Astrocyte (in vitro differentiated cells and primary cell): Measurements from ENCODE around the gene GMNC. TPM values are rescaled to one million over a fixed set of nuclear protein-coding genes. Genes with fewer than 3 reads are reported as not detected.

ENCODE experiments used
- DNase-seq: peaks from one replicate; pipeline ENCODE4 v3.0.0-alpha.2; 2010; ENCODE audit warnings: low read depth
- FAIRE-seq: peaks from 2 replicates; lab custom pipeline; 2011; peaks lifted over from hg19 to GRCh38; lab: Jason Lieb, UNC
- H2AFZ ChIP-seq: 2 replicates; pipeline ENCODE4 v1.6.0; 2012; ENCODE audit warnings: low read depth, low read length, inconsistent platforms
- H3K27ac ChIP-seq: 2 replicates; pipeline ENCODE4 v1.5.1; 2011; ENCODE audit warnings: low read depth, low read length, inconsistent platforms
- H3K27me3 ChIP-seq: 2 replicates; pipeline ENCODE4 v1.6.0; 2011; ENCODE audit warnings: low read length, inconsistent platforms; ENCODE audit not compliant: insufficient read depth
- H3K36me3 ChIP-seq: 2 replicates; pipeline ENCODE4 v1.5.1; 2011; ENCODE audit warnings: low read length, inconsistent platforms; ENCODE audit not compliant: insufficient read depth
- H3K4me1 ChIP-seq: 2 replicates; pipeline ENCODE4 v1.5.1; 2011; ENCODE audit warnings: low read length, inconsistent platforms; ENCODE audit not compliant: insufficient read depth
- H3K4me2 ChIP-seq: 2 replicates; pipeline ENCODE4 v1.6.0; 2012; ENCODE audit warnings: low read length, inconsistent platforms
- H3K4me3 ChIP-seq: 2 replicates; pipeline ENCODE4 v1.5.1; 2011; ENCODE audit warnings: low read depth, mild to moderate bottlenecking, low read length, inconsistent platforms; ENCODE audit not compliant: insufficient read depth
- H3K79me2 ChIP-seq: 2 replicates; pipeline ENCODE4 v1.6.0; 2012; ENCODE audit warnings: mild to moderate bottlenecking, low read length, inconsistent platforms; ENCODE audit not compliant: insufficient read depth
- H3K9ac ChIP-seq: 2 replicates; pipeline ENCODE4 v1.6.0; 2012; ENCODE audit warnings: mild to moderate bottlenecking, low read length, inconsistent platforms
- H3K9me3 ChIP-seq: 2 replicates; pipeline ENCODE4 v1.5.1; 2012; ENCODE audit warnings: low read depth, mild to moderate bottlenecking, low read length, inconsistent platforms; ENCODE audit not compliant: insufficient read depth
- H4K20me1 ChIP-seq: 2 replicates; pipeline ENCODE4 v1.6.0; 2012; ENCODE audit warnings: low read length, inconsistent platforms; ENCODE audit not compliant: insufficient read depth
- H3K27ac Mint-ChIP-seq: one replicate; pipeline ENCODE4 v1.8.0; 2021; ENCODE audit warnings: mild to moderate bottlenecking, mixed read lengths; ENCODE audit not compliant: unreplicated experiment
- H3K27me3 Mint-ChIP-seq: one replicate; pipeline ENCODE4 v1.8.0; 2021; ENCODE audit warnings: low read depth, mixed read lengths; ENCODE audit not compliant: unreplicated experiment
- H3K36me3 Mint-ChIP-seq: one replicate; pipeline ENCODE4 v1.8.0; 2021; ENCODE audit warnings: low read depth, mixed read lengths; ENCODE audit not compliant: unreplicated experiment
- H3K4me1 Mint-ChIP-seq: one replicate; pipeline ENCODE4 v1.8.0; 2021; ENCODE audit warnings: low read depth, mixed read lengths; ENCODE audit not compliant: unreplicated experiment
- H3K4me3 Mint-ChIP-seq: one replicate; pipeline ENCODE4 v1.8.0; 2021; ENCODE audit warnings: mild to moderate bottlenecking, moderate library complexity, mixed read lengths; ENCODE audit not compliant: unreplicated experiment
- H3K9me3 Mint-ChIP-seq: one replicate; pipeline ENCODE4 v1.8.0; 2021; ENCODE audit warnings: mild to moderate bottlenecking, mixed read lengths; ENCODE audit not compliant: unreplicated experiment
- EZH2 ChIP-seq: IDR thresholded peaks from 2 replicates; pipeline ENCODE4 v1.6.1; 2012; ENCODE audit warnings: mild to moderate bottlenecking, low read length, inconsistent platforms; ENCODE audit not compliant: insufficient read depth
- total RNA-seq: library from RNA; stranded (reverse); gene quantifications from 2 replicates; pipeline ENCODE4 v1.2.1, GENCODE V29; 2021
- TF ChIP-seq, protein P1 (sequence below): IDR thresholded peaks from 2 replicates; pipeline ENCODE4 v1.5.1; 2011; ENCODE audit warnings: low read depth, mild to moderate bottlenecking, inconsistent platforms, low read length, moderate library complexity; ENCODE audit not compliant: insufficient read depth

Gene GMNC
- total RNA-seq, 1 donor from 2014 or later, result 0.75 TPM

DNA sequence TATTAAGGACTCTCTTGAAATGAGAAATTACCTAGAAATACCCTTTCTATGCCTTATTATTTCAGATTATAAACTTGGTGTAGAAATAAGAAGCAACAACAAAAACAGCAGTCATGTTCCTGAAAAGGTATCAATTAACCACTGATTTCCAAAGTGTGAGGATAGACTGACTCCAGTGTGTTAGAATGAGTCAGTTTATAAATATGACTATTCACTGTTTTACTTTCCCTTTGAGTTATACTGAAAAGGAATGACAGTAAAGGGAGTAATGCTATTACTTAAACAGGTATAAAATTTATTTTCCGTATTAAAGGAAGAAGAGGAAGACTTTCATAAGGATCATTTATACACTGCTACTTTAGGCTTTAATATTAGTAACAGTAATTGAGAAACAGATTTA, 12.9 kb downstream of the GMNC start:
- Mint-ChIP-seq H3K9me3 (no peaks in the 10 kb centered on the region), H3K36me3 (no peaks in the 10 kb centered on the region), H3K27ac (peak overlapping the region; percentile 34), H3K27me3 (no peaks in the 10 kb centered on the region), H3K4me1 (peaks cover 19% of the 10 kb centered on the region), H3K4me3 (no peak overlapping the region)
- H3K79me2 ChIP-seq, result no peaks in the 10 kb centered on the region
- TF ChIP-seq EZH2, result no peak
- H3K9me3 ChIP-seq, result no peaks in the 10 kb centered on the region
- H3K27me3 ChIP-seq, result no peaks in the 10 kb centered on the region
- no peaks in the 10 kb centered on the region for H4K20me1 ChIP-seq
- FAIRE-seq (no peak), DNase-seq (no peak)
- H2AFZ ChIP-seq, result no peak overlapping the region
- no peaks in the 10 kb centered on the region for H3K36me3 ChIP-seq
- H3K4me2 ChIP-seq, result no peak overlapping the region
- no peak overlapping the region for H3K4me3 ChIP-seq
- no peak overlapping the region for H3K9ac ChIP-seq
- H3K27ac ChIP-seq, result no peak overlapping the region
- H3K4me1 ChIP-seq, result no peaks in the 10 kb centered on the region

DNA sequence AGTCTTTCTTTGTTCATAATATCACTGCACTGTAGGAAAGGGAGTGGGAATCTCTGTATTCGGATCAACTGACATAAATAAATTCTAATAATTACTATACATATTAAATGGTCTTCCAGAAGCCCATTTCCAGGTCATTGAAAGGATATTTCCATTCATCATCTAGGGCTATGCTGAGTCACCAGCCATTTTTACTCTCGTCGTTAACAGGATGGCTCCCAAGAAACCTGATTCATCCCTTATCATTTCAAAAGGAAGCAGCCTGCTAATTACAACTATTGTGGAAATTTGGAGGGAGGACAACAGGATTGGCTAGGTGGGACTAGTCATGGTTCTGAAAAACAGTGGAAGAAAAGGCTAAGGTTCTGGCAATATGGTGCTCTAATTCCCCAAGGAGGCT, 13.6 kb downstream of the GMNC start:
- Mint-ChIP-seq H3K4me1 (peaks cover 19% of the 10 kb centered on the region), H3K27ac (no peak overlapping the region), H3K4me3 (no peak overlapping the region), H3K36me3 (no peaks in the 10 kb centered on the region), H3K9me3 (no peaks in the 10 kb centered on the region), H3K27me3 (no peaks in the 10 kb centered on the region)
- FAIRE-seq (no peak), DNase-seq (peak; percentile 51)
- no peaks in the 10 kb centered on the region for H4K20me1 ChIP-seq
- no peaks in the 10 kb centered on the region for H3K9me3 ChIP-seq
- H3K9ac ChIP-seq, result no peak overlapping the region
- no peak overlapping the region for H2AFZ ChIP-seq
- TF ChIP-seq EZH2, result no peak
- TF ChIP-seq, protein P1, sequence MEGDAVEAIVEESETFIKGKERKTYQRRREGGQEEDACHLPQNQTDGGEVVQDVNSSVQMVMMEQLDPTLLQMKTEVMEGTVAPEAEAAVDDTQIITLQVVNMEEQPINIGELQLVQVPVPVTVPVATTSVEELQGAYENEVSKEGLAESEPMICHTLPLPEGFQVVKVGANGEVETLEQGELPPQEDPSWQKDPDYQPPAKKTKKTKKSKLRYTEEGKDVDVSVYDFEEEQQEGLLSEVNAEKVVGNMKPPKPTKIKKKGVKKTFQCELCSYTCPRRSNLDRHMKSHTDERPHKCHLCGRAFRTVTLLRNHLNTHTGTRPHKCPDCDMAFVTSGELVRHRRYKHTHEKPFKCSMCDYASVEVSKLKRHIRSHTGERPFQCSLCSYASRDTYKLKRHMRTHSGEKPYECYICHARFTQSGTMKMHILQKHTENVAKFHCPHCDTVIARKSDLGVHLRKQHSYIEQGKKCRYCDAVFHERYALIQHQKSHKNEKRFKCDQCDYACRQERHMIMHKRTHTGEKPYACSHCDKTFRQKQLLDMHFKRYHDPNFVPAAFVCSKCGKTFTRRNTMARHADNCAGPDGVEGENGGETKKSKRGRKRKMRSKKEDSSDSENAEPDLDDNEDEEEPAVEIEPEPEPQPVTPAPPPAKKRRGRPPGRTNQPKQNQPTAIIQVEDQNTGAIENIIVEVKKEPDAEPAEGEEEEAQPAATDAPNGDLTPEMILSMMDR, result no peak
- no peaks in the 10 kb centered on the region for H3K36me3 ChIP-seq
- no peak overlapping the region for H3K27ac ChIP-seq
- H3K4me1 ChIP-seq, result no peaks in the 10 kb centered on the region
- H3K79me2 ChIP-seq, result no peaks in the 10 kb centered on the region
- H3K4me3 ChIP-seq, result no peak overlapping the region
- H3K27me3 ChIP-seq, result no peaks in the 10 kb centered on the region
- no peak overlapping the region for H3K4me2 ChIP-seq

DNA sequence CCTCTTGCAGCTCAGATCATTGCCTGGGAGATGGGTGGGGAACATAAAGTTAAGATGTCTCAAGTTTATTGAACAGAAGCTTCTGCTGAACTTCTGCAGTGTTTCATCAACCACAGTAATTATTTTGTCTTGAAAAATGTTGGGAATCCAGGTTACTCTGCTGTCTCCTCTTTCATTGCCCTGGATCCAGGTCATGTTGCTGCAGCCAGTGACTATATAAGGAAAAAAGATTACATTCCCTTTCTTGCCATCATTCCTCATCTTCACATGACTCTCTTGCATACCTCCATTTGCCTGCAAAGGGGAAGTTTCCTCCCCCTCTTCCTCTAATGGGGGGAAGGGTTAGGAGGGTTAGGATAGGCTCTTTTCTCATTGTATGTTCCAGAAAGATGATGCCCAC, 15.1 kb downstream of the GMNC start:
- H3K27me3 ChIP-seq, result no peaks in the 10 kb centered on the region
- H3K4me3 ChIP-seq, result no peak overlapping the region
- DNase-seq, result peak; percentile 26
- Mint-ChIP-seq H3K36me3 (no peaks in the 10 kb centered on the region), H3K27me3 (no peaks in the 10 kb centered on the region), H3K4me3 (no peak overlapping the region), H3K27ac (peak overlapping the region; percentile 60), H3K4me1 (peaks cover 19% of the 10 kb centered on the region), H3K9me3 (no peaks in the 10 kb centered on the region)
- no peaks in the 10 kb centered on the region for H3K9me3 ChIP-seq
- FAIRE-seq, result no peak
- no peak overlapping the region for H2AFZ ChIP-seq
- no peak overlapping the region for H3K27ac ChIP-seq
- H3K9ac ChIP-seq, result no peak overlapping the region
- no peaks in the 10 kb centered on the region for H4K20me1 ChIP-seq
- H3K79me2 ChIP-seq, result no peaks in the 10 kb centered on the region
- no peaks in the 10 kb centered on the region for H3K36me3 ChIP-seq
- H3K4me1 ChIP-seq, result no peaks in the 10 kb centered on the region
- no peak for TF ChIP-seq EZH2
- TF ChIP-seq, protein P1, result no peak
- no peak overlapping the region for H3K4me2 ChIP-seq
